HG02642 (cell line): ENCODE results near the gene WFIKKN1.

Experiments
- ATAC-seq: cut with Tn5 transposase; IDR thresholded peaks from one replicate; pipeline ENCODE4 v1.9.1; 2021; ENCODE audit warnings: mild to moderate bottlenecking; ENCODE audit not compliant: unreplicated experiment, poor library complexity

WFIKKN1 gene

DNA sequence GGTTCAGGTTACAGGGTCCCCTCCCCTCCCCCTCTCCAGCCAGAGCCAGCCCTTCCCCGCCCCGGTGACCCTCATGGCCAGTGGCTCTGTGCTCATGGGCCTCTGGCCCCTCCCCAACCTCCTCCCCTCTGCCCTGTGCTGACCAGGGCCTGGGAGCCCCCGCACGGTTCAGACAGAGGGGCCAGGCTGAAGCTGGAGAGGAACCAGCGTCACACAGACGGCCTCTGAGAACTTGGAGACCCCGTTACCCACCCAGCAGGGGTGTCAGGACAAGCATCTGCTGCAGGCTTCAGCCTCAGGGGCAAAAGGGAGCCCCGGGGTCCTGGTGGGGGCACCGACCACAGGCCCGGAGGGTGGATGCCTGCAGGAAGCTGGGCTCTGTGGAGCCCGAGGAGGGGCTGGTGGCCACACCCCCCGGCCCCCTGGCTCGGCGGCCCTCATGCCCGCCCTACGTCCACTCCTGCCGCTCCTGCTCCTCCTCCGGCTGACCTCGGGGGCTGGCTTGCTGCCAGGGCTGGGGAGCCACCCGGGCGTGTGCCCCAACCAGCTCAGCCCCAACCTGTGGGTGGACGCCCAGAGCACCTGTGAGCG lies at the start of gene WFIKKN1:
Gene WFIKKN1 (plus strand): TSS at position 171 of the 591 bp plus-strand sequence. CDS start 269 bp downstream, at position 440.
- ATAC-seq = no peak

- no peak for ATAC-seq
Measured at GRCh38 chr16:582218-582613, 48.6 kb upstream of the WFIKKN1 start.

- ATAC-seq = no peak
Measured at GRCh38 chr16:582614-583331, 48.0 kb upstream of the WFIKKN1 start.

DNA sequence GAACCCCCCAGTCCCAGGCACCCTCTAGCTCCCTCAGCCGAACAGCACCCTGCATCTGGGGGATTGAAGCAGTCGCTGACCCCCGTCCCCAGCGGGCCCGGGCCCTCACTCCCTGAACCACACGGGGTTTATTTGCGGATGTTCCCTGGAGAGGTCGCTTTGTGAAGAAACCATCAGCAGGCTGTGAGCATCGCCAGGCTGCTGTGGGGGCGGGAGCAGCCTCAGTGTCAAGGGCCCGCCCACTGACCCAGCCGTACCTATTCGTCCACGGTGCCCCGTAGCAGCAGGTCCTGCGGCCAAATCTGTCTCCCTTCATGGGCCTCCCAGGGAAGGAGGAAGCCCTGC lies 47.3 kb upstream of the WFIKKN1 start:
- no peak for ATAC-seq

DNA sequence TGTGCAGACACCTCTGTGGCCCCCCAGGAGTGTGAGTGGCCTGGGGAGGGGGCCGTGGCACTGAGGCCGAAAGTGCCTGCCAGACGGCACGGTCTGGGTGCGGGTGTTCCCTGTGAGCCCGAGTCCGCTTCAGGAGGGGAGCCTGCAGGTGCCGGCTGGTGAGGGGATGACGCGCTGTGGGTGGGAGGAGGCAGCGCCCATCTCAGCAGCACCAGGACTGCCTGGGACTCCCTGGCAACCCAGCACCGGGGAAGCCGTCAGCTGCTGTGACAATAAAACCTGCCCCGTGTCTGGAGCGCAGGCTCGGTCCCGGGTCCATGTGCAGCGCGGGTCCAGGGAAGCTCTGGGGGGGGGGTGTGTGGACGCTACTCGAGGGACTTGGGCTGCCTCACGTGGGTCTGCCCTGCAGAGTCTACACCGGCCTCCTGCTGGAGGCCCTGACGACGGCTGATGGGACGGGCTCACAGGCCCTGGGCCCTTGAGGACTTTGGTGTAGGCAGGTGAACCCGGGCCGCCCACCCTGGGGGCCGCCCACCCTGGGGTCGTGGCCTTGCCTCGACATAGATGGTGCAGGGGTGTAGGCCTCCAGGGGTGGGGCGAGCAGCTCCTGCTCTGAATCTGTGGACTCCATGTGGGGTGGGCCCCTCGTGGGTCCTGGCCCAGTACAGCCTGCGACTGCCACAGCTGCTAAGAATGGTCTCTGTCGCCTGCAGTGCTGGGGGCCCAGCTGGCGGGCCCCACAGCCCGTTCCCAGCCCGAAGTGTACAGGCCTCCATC lies 46.8 kb upstream of the WFIKKN1 start:
- ATAC-seq = no peak

DNA sequence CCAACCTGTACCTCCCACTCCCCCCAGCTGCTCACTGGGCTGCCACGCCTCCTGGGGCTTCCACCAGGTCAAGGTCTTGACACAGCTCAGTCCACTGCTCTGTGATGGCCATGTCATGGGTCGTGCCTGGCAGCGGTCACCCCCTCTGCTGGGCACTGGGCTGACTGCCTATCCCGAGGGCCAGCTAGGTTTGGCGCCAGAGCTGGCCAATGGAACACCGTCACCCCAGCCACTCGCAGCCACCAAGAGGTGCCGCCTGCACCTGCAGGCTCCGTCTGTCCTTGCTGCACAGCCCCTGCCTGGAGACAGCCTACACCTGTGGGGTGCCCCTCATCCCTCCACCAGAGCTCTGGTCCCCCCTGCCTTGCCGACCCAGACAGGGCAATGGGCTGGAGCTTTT lies 45.4 kb upstream of the WFIKKN1 start:
- ATAC-seq = no peak

DNA sequence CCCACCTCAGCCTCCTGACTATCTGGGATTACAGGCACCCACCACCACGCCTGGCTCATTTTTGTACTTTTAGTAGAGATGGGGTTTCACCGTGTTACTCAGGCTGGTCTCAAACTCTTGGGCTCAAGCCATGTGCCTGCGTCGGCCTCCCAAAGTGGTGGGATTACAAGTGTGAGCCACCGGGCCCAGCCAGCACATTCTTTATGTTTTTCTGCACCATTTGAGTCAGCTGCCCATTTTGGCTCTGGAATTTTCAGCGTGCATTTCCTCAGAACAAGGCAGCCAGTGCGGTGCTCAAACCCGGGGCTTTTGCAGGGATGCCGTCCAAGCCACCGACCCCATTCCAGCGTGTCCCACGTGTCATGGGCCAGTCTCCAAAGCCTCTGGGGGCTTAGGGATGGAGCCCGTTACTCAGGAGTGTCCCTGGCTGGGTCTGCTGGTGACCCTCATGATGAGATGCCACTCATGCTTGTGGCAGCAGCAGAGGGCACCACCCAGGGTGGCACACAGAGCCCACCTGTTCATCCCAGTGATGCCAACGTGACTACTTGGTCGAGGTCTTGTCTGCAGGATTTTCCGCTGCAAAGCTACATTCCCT lies 44.6 kb upstream of the WFIKKN1 start:
- no peak for ATAC-seq

DNA sequence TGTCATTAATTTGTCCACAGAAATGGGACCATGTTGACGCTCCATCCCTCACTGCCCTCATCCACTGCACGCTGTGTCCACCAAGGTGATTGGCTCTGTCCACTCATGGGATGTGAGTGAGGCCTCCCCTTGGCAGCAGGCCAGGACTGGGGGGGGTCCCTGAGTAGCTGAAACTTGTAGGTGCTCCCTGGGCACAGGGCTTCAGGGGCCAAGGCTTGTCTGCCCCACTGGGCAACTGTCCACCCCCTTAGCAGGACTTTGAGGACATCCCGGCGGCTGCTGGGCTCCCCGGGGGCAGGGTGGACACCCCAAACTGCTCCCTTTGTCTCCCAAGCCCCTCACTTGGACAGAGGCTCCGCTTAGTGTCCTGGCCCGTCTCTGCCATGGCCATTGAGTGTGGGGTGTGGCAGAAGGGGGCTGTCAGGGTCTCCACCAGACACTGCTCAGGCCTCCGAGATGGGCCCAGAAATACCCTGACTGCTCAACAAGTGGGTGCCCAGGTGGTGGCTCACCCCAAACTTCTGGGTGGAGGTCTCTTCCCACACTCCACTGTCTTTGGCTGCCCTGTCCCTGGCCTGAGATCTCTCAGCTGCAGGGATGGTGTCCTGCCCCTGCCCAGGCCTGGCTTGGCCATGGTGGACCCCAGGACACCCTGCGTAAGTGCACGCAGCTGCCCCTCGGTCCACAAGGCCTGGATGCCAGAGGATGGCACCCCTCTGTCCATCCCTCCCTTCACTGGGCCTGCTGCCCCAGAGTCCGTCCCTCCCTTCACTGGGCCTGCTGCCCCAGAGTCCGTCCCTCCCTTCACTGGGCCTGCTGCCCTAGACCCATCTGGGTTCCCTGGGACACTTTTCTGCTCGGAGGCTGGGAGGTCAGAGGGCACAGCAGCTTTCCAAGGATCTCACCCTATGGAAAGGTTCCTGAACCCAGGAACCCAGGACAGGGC lies 43.9 kb upstream of the WFIKKN1 start:
- ATAC-seq = no peak

GRCh38 chr16:588639-588888 lies 42.2 kb upstream of the WFIKKN1 start:
- peak; percentile 12 for ATAC-seq

GRCh38 chr16:588889-589657 lies 41.7 kb upstream of the WFIKKN1 start:
- ATAC-seq = peak; percentile 78

DNA sequence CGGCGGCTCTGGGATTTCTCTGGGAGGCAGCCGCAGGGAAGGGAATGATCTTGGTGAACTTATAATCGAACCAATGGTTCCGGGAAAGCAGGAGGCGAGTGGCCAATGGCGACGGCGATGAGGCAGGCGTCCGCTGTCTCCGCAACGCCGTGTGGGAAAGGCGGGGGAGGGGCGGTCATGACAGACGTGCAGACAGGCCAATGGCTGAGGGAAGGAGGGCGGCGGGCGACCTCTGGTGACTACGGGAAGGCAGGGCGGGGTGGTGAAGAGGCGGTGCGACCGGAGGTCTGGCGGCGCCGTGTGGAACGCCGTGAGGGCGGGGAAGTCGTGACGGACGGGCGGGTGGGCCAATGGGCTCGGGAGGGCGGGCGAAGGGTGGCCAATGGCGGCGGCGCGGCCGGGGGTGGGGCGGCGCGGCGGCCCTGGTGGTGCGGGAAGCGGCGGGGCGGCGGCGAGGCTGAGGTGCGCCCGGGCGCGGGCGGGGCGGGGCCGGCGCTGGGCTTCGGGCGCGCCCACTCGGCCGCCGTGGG lies 41.1 kb upstream of the WFIKKN1 start, which contains the start of gene RAB40C:
Gene RAB40C (plus strand): TSS at position 409 of the 530 bp plus-strand sequence. CDS start 226 bp downstream, outside the sequence.
- ATAC-seq = peak; percentile 76

DNA sequence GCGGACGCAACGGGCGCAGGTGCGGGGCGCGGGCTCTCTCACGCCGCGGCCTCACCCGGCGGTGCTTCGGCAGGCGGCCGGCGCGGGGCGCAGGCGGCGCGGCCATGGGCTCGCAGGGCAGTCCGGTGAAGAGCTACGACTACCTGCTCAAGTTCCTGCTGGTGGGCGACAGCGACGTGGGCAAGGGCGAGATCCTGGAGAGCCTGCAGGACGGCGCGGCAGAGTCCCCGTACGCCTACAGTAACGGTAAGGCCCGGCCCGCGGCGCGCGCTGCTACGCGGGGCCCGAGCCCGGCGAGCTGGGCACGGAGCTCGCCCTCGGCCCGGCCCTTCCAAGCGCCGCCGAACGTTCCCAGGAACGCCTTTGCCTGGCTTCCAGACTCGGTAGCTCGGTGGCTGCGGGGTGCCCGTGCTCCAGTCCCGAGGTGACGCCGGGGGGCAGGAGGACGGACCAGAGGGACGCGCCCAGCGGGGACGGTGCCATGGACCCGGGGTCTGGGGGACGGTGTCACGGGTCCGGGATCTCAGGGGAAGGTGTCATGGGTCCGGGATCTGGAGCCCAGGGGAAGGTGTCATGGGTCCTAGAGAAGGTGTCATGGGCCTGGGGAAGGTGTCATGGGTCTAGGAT lies 40.5 kb upstream of the WFIKKN1 start:
- no peak for ATAC-seq

DNA sequence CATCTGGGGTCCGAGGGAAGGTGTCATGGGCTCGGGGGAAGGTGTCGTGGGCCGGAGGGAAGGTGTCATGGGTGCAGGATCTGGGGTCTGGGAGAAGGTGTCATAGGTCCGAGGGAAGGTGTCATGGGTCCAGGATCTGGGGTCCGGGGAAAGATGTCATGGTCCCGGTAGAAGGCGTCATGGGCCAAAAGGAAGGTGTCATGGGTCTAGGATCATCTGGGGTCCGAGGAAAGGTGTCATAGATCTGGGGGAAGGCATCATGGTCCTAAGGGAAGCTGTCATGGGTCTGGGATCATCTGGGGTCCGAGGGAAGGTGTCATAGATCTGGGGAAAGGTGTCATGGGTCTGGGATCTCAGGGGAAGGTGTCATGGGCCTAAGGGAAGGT lies 40.0 kb upstream of the WFIKKN1 start:
- no peak for ATAC-seq

DNA sequence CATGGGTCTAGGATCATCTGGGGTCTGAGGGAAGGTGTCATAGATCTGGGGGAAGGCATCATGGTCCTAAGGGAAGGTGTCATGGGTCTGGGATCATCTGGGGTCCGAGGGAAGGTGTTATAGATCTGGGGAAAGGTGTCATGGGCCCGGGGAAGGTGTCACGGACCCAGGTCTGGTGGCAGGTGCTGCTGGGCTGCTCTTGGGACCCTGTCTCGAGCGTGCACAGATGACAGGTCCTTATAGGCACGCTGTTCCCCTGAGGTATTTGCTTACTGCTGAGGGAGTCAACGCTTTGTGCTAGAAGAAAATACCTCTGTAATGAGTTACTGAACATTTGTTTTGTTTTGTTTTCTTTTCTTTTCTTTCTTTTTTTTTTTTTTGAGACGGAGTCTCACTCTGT lies 39.6 kb upstream of the WFIKKN1 start:
- no peak for ATAC-seq

- no peak for ATAC-seq
Measured at GRCh38 chr16:591892-592517, 38.8 kb upstream of the WFIKKN1 start.

DNA sequence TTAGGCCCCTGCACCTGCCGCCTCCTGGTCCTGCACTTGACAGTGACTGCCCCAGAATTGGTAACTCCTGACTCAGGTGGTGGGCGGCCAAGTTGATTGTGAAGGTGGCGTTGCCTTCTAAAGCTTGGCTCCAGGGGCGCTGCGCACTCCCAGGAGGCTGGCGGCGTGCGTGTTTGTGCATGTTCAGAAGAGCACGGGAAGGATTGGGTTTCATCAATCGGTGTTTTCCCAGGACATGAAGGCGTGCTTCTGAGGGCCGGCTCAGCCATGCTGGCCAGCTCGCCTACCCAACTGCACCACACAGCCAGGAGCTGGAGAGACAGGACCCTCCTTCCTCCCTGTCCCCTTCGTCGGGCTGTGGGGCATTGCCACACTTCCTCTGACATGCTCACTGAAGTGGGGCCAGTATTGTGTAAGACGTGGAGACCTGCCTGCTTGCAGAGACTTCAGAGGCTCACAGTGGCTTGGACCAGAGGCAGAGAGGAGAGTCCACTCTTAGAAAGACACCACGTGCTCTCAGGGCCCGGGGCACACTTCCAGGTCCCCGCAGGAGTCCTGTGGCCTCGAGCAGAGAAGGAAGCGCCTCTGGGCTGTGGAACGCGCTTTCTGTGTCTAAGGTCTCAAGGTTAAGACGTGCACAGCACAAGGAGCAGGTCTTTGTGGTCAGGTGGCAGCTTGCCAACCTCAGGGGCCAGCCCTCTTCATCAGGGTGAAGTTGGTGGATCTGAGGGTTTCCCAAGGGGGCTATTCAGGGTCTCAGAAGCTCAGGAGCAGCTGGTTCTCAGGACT lies 38.1 kb upstream of the WFIKKN1 start:
- ATAC-seq = no peak

DNA sequence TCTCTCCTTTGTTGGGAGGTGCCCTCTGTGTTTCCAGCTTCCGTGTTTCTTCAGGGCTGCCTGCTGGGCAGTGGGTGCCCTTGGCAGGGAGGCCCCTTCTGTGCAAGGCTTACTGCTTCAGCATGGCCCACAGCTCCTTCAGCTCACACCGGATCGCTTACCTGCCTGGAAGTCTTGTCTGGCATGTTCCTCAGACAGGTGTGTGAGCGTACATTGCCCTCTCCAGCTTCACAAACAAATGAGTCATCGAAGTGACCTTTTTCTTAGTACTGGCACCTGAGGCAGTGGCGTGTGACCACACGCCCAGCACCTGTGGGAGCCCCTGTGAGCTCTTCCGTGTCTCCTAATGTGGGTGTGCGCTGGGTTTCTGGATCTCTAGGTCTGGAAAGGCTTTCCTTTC lies 37.4 kb upstream of the WFIKKN1 start:
- ATAC-seq = no peak

DNA sequence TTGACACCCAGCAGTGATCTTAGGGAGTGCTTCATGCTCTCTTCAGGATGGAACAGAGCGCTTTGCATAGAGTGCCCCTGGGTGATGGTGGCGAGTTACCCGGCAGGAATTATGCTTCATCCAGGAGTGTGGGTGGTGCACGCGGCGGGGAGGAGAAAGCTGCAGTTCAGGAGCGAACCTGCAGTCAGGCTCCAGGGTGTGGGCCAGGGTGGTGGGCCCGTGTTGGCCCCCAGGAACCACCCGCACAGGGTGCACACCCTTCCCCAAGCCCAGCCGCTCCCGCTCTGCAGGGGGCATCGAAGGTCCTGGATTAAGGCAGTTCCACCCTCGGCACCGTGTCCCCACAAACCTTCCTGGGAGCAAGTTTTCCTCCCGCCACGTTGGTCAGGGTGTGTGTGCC lies 37.0 kb upstream of the WFIKKN1 start:
- no peak for ATAC-seq
